Measurements from ENCODE around the gene WDR1.

Gene WDR1

GRCh38 chr4:10097906-10098779 is 18.5 kb downstream of the WDR1 start:
- no peak for DNase-seq

- no peak for DNase-seq
Measured at GRCh38 chr4:10096978-10097335, 19.6 kb downstream of the WDR1 start.

- DNase-seq, result peak; percentile 66 to 67
Measured at GRCh38 chr4:10096201-10096977, 20.2 kb downstream of the WDR1 start.

- no peak for DNase-seq
Measured at GRCh38 chr4:10095296-10095991, 21.2 kb downstream of the WDR1 start.

- DNase-seq, result no peak
Measured at GRCh38 chr4:10094841-10095240, 21.8 kb downstream of the WDR1 start.

GRCh38 chr4:10093801-10094552 is 22.6 kb downstream of the WDR1 start:
- no peak for DNase-seq

GRCh38 chr4:10093271-10093621 is 23.4 kb downstream of the WDR1 start:
- DNase-seq, result no peak

- no peak for DNase-seq
Measured at GRCh38 chr4:10092481-10093270, 23.9 kb downstream of the WDR1 start.

- DNase-seq, result no peak
Measured at GRCh38 chr4:10091531-10092181, 24.9 kb downstream of the WDR1 start.

GRCh38 chr4:10090467-10091250 is 25.9 kb downstream of the WDR1 start:
- DNase-seq, result no peak

- DNase-seq, result no peak
Measured at GRCh38 chr4:10089346-10089745, 27.3 kb downstream of the WDR1 start.

GRCh38 chr4:10088135-10089010 is 28.2 kb downstream of the WDR1 start:
- DNase-seq, result no peak

GRCh38 chr4:10087152-10087791 is 29.3 kb downstream of the WDR1 start:
- DNase-seq, result no peak

- DNase-seq, result no peak
Measured at GRCh38 chr4:10086506-10087120, 30.0 kb downstream of the WDR1 start.

GRCh38 chr4:10085828-10086505 is 30.6 kb downstream of the WDR1 start:
- no peak for DNase-seq

- DNase-seq, result no peak
Measured at GRCh38 chr4:10085386-10085785, 31.2 kb downstream of the WDR1 start.

- no peak for DNase-seq
Measured at GRCh38 chr4:10084651-10085358, 31.8 kb downstream of the WDR1 start.

Measured in stimulated activated CD4-positive, alpha-beta T cell treated with anti-CD3 and anti-CD28 coated beads, Interleukin-2, amount 100 ng/mL, for 48 hours (primary cell).